Esophagus muscularis mucosa (tissue), 4 donors: Measurements from ENCODE around the gene STAT3. TPM values are rescaled to one million over a fixed set of nuclear protein-coding genes. Genes with fewer than 3 reads are reported as not detected.

Experiments
- DNase-seq: peaks from one replicate; pipeline ENCODE4 v3.0.0-alpha.2; 2017; ENCODE audit errors: extremely low spot score
- H3K27ac ChIP-seq, 4 donors: fragments of 200-600 bp; sonication (generic); replicated peaks in 1 of 4; 1 replicate in 3 of 4; 2 replicates in 1 of 4; pipeline ENCODE4 v1.5.1; 2016 to 2019; ENCODE audit warnings: mild to moderate bottlenecking in 1 of 4
- H3K27me3 ChIP-seq, 4 donors: fragments of 200-600 bp; sonication (generic); one replicate each; pipeline versions ENCODE4 v1.5.1 to v1.6.0; 2016 to 2019
- H3K36me3 ChIP-seq, 4 donors: fragments of 200-600 bp; sonication (generic); one replicate each; pipeline ENCODE4 v1.5.1; 2016 to 2019
- H3K4me1 ChIP-seq, 4 donors: fragments of 200-600 bp; sonication (generic); one replicate each; pipeline ENCODE4 v1.5.1; 2016 to 2019
- H3K4me3 ChIP-seq, 4 donors: fragments of 200-600 bp; sonication (generic); 1 replicate in 2 of 4; 2 replicates in 2 of 4; pipeline ENCODE4 v1.5.1; 2016 to 2019; ENCODE audit warnings: mild to moderate bottlenecking in 4 of 4, moderate library complexity in 1 of 4
- H3K9me3 ChIP-seq, 4 donors: fragments of 200-600 bp; sonication (generic); 1 replicate in 3 of 4; 2 replicates in 1 of 4; pipeline ENCODE4 v1.5.1; 2016 to 2019
- CTCF ChIP-seq, 3 experiments: fragments of 200-600 bp in 2 of 3; fragments of 450-650 bp in 1 of 3; sonication (generic) in 2 of 3; IDR thresholded peaks; one replicate each; pipeline ENCODE4 v1.5.1; 2017 to 2019; ENCODE audit warnings: antibody characterized with exemption in 3 of 3, mild to moderate bottlenecking in 2 of 3, moderate library complexity in 1 of 3
- EP300 ChIP-seq: sonication (generic); formaldehyde crosslinking; IDR thresholded peaks from one replicate; pipeline ENCODE4 v1.6.1; 2017; ENCODE audit warnings: antibody characterized with exemption
- POLR2A ChIP-seq: fragments of 450-650 bp; IDR thresholded peaks from one replicate; pipeline ENCODE4 v1.6.1; 2017; ENCODE audit warnings: antibody characterized with exemption, moderate library complexity, mild to moderate bottlenecking, low read depth
- POLR2AphosphoS5 ChIP-seq, 2 donors: sonication (generic); formaldehyde crosslinking; IDR thresholded peaks; one replicate each; pipeline ENCODE4 v1.6.1; 2017; ENCODE audit warnings: antibody characterized with exemption in 2 of 2
- WGBS: methylation state at CpG from one replicate; pipeline ENCODE4 v1.1.5; 2018; 5-methylcytosine and 5-hydroxymethylcytosine counted together
- intact Hi-C: fragments of 100-400 bp; cut with DNase I; formaldehyde crosslinking; loops from one replicate; pipeline ENCODE4 v1.15.1; 2023
- total RNA-seq, 4 donors: library from RNA; depleted of rRNA; stranded (reverse); fragments of >200 nt; gene quantifications; one replicate each; pipeline versions ENCODE4 v1.1.0 to v1.2.1, GENCODE V29; 2016

Gene STAT3
- total RNA-seq, 4 donors from 2014 or later, result 137 to 260 (median 211) TPM

GRCh38 chr17:42312035-42312284, 76.3 kb downstream of the STAT3 start:
- H3K27ac ChIP-seq, result peak overlapping the region; percentile 85 to 94 (median 88)
- intact Hi-C loops, result no loop called here
- H3K27me3 ChIP-seq, result peaks cover 0 to 4% (median 0%) of the 10 kb centered on the region in 4 donors
- peaks cover 28 to 55% (median 49%) of the 10 kb centered on the region in 4 donors for H3K4me1 ChIP-seq
- no peaks in the 10 kb centered on the region for H3K9me3 ChIP-seq
- 27% methylated on average over 3 of the region's 5 CpGs for WGBS
- no peak for DNase-seq
- no peak for TF ChIP-seq POLR2A
- no peak for TF ChIP-seq POLR2AphosphoS5 (IDR thresholded peaks at IDR 0.05)
- no peak for TF ChIP-seq EP300
- no peak for TF ChIP-seq CTCF (IDR thresholded peaks at IDR 0.05)
- H3K4me3 ChIP-seq, result peak overlapping the region; percentile 27 to 46 (median 42)
- H3K36me3 ChIP-seq, result peaks cover 43 to 93% (median 76%) of the 10 kb centered on the region in 4 donors

- Histone ChIP-seq H3K9me3 (no peaks in the 10 kb centered on the region), H3K27ac (peak overlapping the region; percentile 85 to 94 (median 88)), H3K4me3 (peak overlapping the region; percentile 27 to 46 (median 42)), H3K27me3 (peaks cover 0 to 4% (median 0%) of the 10 kb centered on the region in 4 donors), H3K4me1 (peaks cover 28 to 55% (median 49%) of the 10 kb centered on the region in 4 donors), H3K36me3 (peaks cover 44 to 93% (median 76%) of the 10 kb centered on the region in 4 donors)
- DNase-seq, result no peak
- intact Hi-C loops, result no loop called here
- TF ChIP-seq CTCF (IDR thresholded peaks at IDR 0.05), result no peak
- peak; percentile 76 to 88 for TF ChIP-seq POLR2AphosphoS5 (IDR thresholded peaks at IDR 0.05)
- 40% methylated on average over 17 of the region's 19 CpGs for WGBS
Observed at GRCh38 chr17:42311240-42312034, 76.8 kb downstream of the STAT3 start.

GRCh38 chr17:42310787-42311215, 77.4 kb downstream of the STAT3 start:
- TF ChIP-seq POLR2AphosphoS5 (IDR thresholded peaks at IDR 0.05), result no peak
- no peak for TF ChIP-seq CTCF (IDR thresholded peaks at IDR 0.05)
- TF ChIP-seq EP300, result no peak
- TF ChIP-seq POLR2A, result no peak
- Histone ChIP-seq H3K27ac (peak overlapping the region; percentile 85 to 94 (median 88)), H3K4me1 (peaks cover 28 to 55% (median 49%) of the 10 kb centered on the region in 4 donors)

GRCh38 chr17:42309986-42310786, 78.1 kb downstream of the STAT3 start:
- TF ChIP-seq POLR2AphosphoS5 (IDR thresholded peaks at IDR 0.05) (no peak), EP300 (no peak), CTCF (IDR thresholded peaks at IDR 0.05) (no peak), POLR2A (no peak)
- Histone ChIP-seq H3K4me3 (no peak overlapping the region), H3K4me1 (peaks cover 28 to 55% (median 49%) of the 10 kb centered on the region in 4 donors), H3K9me3 (no peaks in the 10 kb centered on the region), H3K36me3 (peaks cover 40 to 93% (median 76%) of the 10 kb centered on the region in 4 donors), H3K27me3 (peaks cover 0 to 4% (median 0%) of the 10 kb centered on the region in 4 donors), H3K27ac (peak overlapping the region; percentile 85 to 94 (median 88))
- 80% methylated on average over 19 of the region's 19 CpGs for WGBS
- no peak for DNase-seq
- intact Hi-C loops, result no loop called here

More at GRCh38 chr17:42310787-42311215, 77.4 kb downstream of the STAT3 start:
- intact Hi-C loops, result no loop called here
- H3K36me3 ChIP-seq, result peaks cover 41 to 93% (median 76%) of the 10 kb centered on the region in 4 donors
- H3K4me3 ChIP-seq, result no peak overlapping the region
- no peaks in the 10 kb centered on the region for H3K9me3 ChIP-seq
- 60% methylated on average over 9 of the region's 9 CpGs for WGBS
- H3K27me3 ChIP-seq, result peaks cover 0 to 4% (median 0%) of the 10 kb centered on the region in 4 donors
- no peak for DNase-seq
